ENCODE measurements around the gene PIGX. TPM values are rescaled to one million over a fixed set of nuclear protein-coding genes. Genes with fewer than 3 reads are reported as not detected.

The PIGX gene
- total and polyA plus RNA-seq, 2 donors, result 13.4 to 28.1 TPM

DNA sequence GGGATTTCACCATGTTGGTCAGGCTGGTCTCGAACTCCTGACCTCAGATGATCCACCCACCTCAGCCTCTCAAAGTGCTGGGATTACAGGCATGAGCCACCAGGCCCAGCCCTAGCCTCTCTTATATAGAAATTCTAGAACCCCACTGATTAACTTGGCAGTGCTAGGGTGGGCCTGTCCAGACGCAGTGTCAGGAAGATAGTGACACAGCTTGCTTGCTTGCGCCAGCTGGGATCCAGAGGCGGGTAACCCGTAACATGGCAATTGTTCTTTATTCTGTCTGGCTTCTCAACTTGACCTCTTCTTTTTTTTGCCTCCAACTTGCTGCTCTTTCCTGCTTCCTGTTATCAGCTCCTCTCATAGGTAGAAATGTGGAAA is 16.3 kb upstream of the PIGX start:
- H3K4me3 ChIP-seq (ENCODE audit: low read length in 2 of 2), result no peak overlapping the region
- no peaks in the 10 kb centered on the region for H3K36me3 ChIP-seq (ENCODE audit: control insufficient read depth in 2 of 2, insufficient read depth in 2 of 2, low read length in 1 of 2)
- H3K27ac ChIP-seq (ENCODE audit: low read depth in 1 of 2, low read length in 1 of 2), result no peak overlapping the region
- H3K9me3 ChIP-seq (ENCODE audit: control insufficient read depth in 2 of 2, insufficient read depth in 1 of 2, low read length in 1 of 2), result peaks cover 0 to 8% of the 10 kb centered on the region in 2 donors
- WGBS, result 98% methylated on average over 5 of the region's 5 CpGs
- H3K27me3 ChIP-seq (ENCODE audit: control insufficient read depth in 2 of 2, insufficient read depth in 1 of 2, low read length in 1 of 2), result no peaks in the 10 kb centered on the region
- no peak for DNase-seq (ENCODE audit: low read depth in 6 of 9, low spot score in 9 of 9)
- H3K4me1 ChIP-seq (ENCODE audit: control insufficient read depth in 2 of 2, insufficient read depth in 2 of 2, low read length in 2 of 2), result peaks cover 0 to 3% of the 10 kb centered on the region in 2 donors

DNA sequence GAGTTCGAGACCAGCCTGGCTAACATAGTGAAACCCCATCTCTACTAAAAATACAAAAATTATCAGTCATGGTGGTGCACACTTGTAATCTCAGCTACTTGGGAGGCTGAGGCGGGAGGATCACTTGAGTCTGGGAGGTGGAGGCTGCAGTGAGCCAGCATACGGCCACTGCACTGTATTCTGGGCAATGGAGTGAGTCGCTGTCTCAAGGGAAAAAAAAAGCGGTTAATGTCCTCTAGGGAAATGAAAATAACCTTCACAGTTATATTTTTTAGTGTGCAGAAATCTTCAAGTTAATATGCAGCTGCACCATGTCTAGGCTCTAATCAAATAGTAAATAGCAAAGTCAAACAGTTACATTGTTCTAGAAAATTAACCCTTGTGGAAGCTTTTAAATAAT is 14.9 kb upstream of the PIGX start:
- Histone ChIP-seq H3K4me3 (ENCODE audit: low read length in 2 of 2) (no peak overlapping the region), H3K9me3 (ENCODE audit: control insufficient read depth in 2 of 2, insufficient read depth in 1 of 2, low read length in 1 of 2) (peaks cover 0 to 8% of the 10 kb centered on the region in 2 donors), H3K36me3 (ENCODE audit: control insufficient read depth in 2 of 2, insufficient read depth in 2 of 2, low read length in 1 of 2) (no peaks in the 10 kb centered on the region), H3K27me3 (ENCODE audit: control insufficient read depth in 2 of 2, insufficient read depth in 1 of 2, low read length in 1 of 2) (no peaks in the 10 kb centered on the region), H3K4me1 (ENCODE audit: control insufficient read depth in 2 of 2, insufficient read depth in 2 of 2, low read length in 2 of 2) (peaks cover 0 to 3% of the 10 kb centered on the region in 2 donors), H3K27ac (ENCODE audit: low read depth in 1 of 2, low read length in 1 of 2) (no peak overlapping the region)
- WGBS, result 98% methylated on average over 5 of the region's 5 CpGs
- DNase-seq (ENCODE audit: low read depth in 6 of 9, low spot score in 9 of 9), result no peak

DNA sequence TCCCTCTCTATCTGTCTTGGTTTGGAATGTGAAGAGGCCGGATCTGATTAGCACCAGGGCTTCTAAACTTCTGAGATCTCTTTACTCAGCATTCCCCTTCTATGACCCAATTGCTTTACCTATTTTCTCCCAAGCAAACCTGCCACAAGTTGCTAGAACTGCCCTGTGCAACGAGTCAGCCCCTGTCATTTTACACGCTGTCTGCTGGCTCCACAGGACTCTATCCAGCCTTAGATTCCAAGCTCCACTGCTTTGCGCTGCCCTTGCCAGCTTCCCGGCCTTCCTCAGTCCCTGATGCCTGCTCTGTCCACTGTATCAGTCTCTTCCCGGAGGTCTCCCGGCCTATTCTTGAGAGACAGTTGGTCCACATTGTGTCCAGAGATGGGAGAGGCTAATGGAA is 12.4 kb upstream of the PIGX start:
- H3K9me3 ChIP-seq (ENCODE audit: control insufficient read depth in 2 of 2, insufficient read depth in 1 of 2, low read length in 1 of 2), result peaks cover 0 to 8% of the 10 kb centered on the region in 2 donors
- no peak overlapping the region for H3K4me3 ChIP-seq (ENCODE audit: low read length in 2 of 2)
- no peaks in the 10 kb centered on the region for H3K27me3 ChIP-seq (ENCODE audit: control insufficient read depth in 2 of 2, insufficient read depth in 1 of 2, low read length in 1 of 2)
- H3K27ac ChIP-seq (ENCODE audit: low read depth in 1 of 2, low read length in 1 of 2), result no peak overlapping the region
- H3K4me1 ChIP-seq (ENCODE audit: control insufficient read depth in 2 of 2, insufficient read depth in 2 of 2, low read length in 2 of 2), result no peaks in the 10 kb centered on the region
- H3K36me3 ChIP-seq (ENCODE audit: control insufficient read depth in 2 of 2, insufficient read depth in 2 of 2, low read length in 1 of 2), result no peaks in the 10 kb centered on the region
- WGBS, result 97% methylated on average over 7 of the region's 7 CpGs
- no peak for DNase-seq (ENCODE audit: low read depth in 6 of 9, low spot score in 9 of 9)

DNA sequence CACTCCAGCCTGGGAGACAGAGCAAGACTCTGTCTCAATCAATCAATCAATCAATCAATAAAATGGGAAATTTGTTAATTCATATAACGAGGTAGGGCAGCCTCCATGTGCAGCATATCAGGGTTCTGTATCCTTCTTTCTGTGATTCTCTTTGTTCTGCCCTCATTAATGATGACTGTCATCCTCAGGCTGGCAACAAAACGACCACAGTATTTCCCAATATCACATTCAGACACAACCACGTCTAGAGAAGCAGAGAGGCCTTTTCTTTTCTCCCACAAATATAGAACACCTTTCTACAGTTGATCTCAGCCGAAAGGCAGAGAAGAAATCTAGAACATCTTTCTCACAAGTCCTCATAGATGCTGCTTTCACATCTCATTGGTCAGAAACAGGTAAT is 11.4 kb upstream of the PIGX start:
- DNase-seq (ENCODE audit: low read depth in 6 of 9, low spot score in 9 of 9), result no peak
- H3K27ac ChIP-seq (ENCODE audit: low read depth in 1 of 2, low read length in 1 of 2), result no peak overlapping the region
- no peaks in the 10 kb centered on the region for H3K36me3 ChIP-seq (ENCODE audit: control insufficient read depth in 2 of 2, insufficient read depth in 2 of 2, low read length in 1 of 2)
- no peaks in the 10 kb centered on the region for H3K9me3 ChIP-seq (ENCODE audit: control insufficient read depth in 2 of 2, insufficient read depth in 1 of 2, low read length in 1 of 2)
- H3K4me1 ChIP-seq (ENCODE audit: control insufficient read depth in 2 of 2, insufficient read depth in 2 of 2, low read length in 2 of 2), result no peaks in the 10 kb centered on the region
- H3K4me3 ChIP-seq (ENCODE audit: low read length in 2 of 2), result no peak overlapping the region
- WGBS, result 95% methylated on average over 4 of the region's 4 CpGs
- H3K27me3 ChIP-seq (ENCODE audit: control insufficient read depth in 2 of 2, insufficient read depth in 1 of 2, low read length in 1 of 2), result no peaks in the 10 kb centered on the region

DNA sequence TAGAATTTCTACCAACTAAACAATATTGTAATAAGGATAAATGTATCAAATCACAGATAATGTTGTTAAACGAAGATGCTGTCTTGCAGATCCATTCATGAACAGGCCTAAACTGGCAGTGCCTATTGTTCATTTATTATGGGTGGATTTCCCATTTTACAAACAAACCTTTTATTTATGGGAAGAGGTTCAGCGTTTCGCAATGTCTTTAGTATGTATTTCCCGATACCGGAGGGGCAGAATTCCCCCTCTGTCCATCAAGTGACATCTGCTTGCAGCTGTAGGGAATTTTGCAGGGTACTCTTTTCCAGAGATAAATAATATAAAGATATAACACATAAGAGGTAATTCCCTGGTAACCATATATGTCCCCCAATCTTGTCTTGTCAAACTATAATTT is 5.8 kb upstream of the PIGX start:
- H3K27ac ChIP-seq (ENCODE audit: low read depth in 1 of 2, low read length in 1 of 2), result no peak overlapping the region

DNA sequence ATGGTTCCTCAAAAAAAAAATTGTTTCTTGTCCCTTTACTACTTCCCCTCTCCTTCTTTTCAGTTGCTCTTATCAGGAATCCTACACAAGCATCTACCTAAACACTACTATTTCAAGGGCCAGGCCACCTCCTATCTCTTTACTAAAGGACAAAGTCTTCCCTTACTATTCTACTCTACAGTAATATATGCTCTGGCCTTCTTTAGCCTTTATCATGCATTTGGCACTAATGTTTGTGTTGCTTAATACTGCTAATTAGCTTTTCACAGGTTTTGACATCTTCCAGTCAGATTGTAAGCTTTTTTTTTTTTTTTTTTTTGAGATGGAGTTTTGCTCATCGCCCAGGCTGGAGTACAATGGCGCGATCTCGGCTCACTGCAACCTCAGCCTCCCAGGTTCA is 5.4 kb upstream of the PIGX start:
- H3K27me3 ChIP-seq (ENCODE audit: control insufficient read depth in 2 of 2, insufficient read depth in 1 of 2, low read length in 1 of 2), result no peaks in the 10 kb centered on the region
- no peaks in the 10 kb centered on the region for H3K9me3 ChIP-seq (ENCODE audit: control insufficient read depth in 2 of 2, insufficient read depth in 1 of 2, low read length in 1 of 2)
- no peak overlapping the region for H3K4me3 ChIP-seq (ENCODE audit: low read length in 2 of 2)
- peaks cover 5 to 8% of the 10 kb centered on the region in 2 donors for H3K4me1 ChIP-seq (ENCODE audit: control insufficient read depth in 2 of 2, insufficient read depth in 2 of 2, low read length in 2 of 2)
- no peak for DNase-seq (ENCODE audit: low read depth in 6 of 9, low spot score in 9 of 9)
- H3K36me3 ChIP-seq (ENCODE audit: control insufficient read depth in 2 of 2, insufficient read depth in 2 of 2, low read length in 1 of 2), result peaks cover 0 to 5% of the 10 kb centered on the region in 2 donors
- H3K27ac ChIP-seq (ENCODE audit: low read depth in 1 of 2, low read length in 1 of 2), result no peak overlapping the region
- 100% methylated on average over 4 of the region's 4 CpGs for WGBS

More for the DNA sequence above, 5.8 kb upstream of the PIGX start:
- H3K36me3 ChIP-seq (ENCODE audit: control insufficient read depth in 2 of 2, insufficient read depth in 2 of 2, low read length in 1 of 2), result peaks cover 0 to 5% of the 10 kb centered on the region in 2 donors
- no peaks in the 10 kb centered on the region for H3K27me3 ChIP-seq (ENCODE audit: control insufficient read depth in 2 of 2, insufficient read depth in 1 of 2, low read length in 1 of 2)
- no peak for DNase-seq (ENCODE audit: low read depth in 6 of 9, low spot score in 9 of 9)
- H3K4me1 ChIP-seq (ENCODE audit: control insufficient read depth in 2 of 2, insufficient read depth in 2 of 2, low read length in 2 of 2), result peaks cover 2 to 4% of the 10 kb centered on the region in 2 donors
- H3K9me3 ChIP-seq (ENCODE audit: control insufficient read depth in 2 of 2, insufficient read depth in 1 of 2, low read length in 1 of 2), result no peaks in the 10 kb centered on the region
- H3K4me3 ChIP-seq (ENCODE audit: low read length in 2 of 2), result no peak overlapping the region
- WGBS, result 75% methylated on average over 5 of the region's 5 CpGs

DNA sequence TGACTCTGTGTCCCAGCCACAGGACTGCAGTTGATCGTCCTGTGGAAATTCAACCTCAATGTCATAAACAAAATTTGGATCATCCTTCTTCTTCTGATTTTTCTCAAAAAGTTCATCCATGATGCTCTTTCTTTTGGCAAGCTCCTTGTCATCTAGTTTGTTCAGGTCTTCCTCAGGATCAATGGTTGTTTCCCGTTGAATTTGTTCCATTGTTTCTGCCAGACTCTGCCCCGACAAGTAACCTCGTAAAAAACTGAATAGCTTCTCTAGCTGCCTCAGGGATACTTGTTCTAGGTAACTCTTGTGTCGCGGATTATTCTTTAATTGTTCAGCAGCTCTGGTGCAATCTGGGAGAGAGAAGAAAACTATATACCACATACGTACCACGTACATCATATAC is 4.6 kb upstream of the PIGX start:
- H3K4me3 ChIP-seq (ENCODE audit: low read length in 2 of 2), result no peak overlapping the region
- H3K27ac ChIP-seq (ENCODE audit: low read depth in 1 of 2, low read length in 1 of 2), result no peak overlapping the region
- H3K4me1 ChIP-seq (ENCODE audit: control insufficient read depth in 2 of 2, insufficient read depth in 2 of 2, low read length in 2 of 2), result peaks cover 5 to 8% of the 10 kb centered on the region in 2 donors
- no peaks in the 10 kb centered on the region for H3K9me3 ChIP-seq (ENCODE audit: control insufficient read depth in 2 of 2, insufficient read depth in 1 of 2, low read length in 1 of 2)
- peaks cover 0 to 5% of the 10 kb centered on the region in 2 donors for H3K36me3 ChIP-seq (ENCODE audit: control insufficient read depth in 2 of 2, insufficient read depth in 2 of 2, low read length in 1 of 2)
- DNase-seq (ENCODE audit: low read depth in 6 of 9, low spot score in 9 of 9), result no peak
- H3K27me3 ChIP-seq (ENCODE audit: control insufficient read depth in 2 of 2, insufficient read depth in 1 of 2, low read length in 1 of 2), result no peaks in the 10 kb centered on the region
- WGBS, result 96% methylated on average over 8 of the region's 8 CpGs

DNA sequence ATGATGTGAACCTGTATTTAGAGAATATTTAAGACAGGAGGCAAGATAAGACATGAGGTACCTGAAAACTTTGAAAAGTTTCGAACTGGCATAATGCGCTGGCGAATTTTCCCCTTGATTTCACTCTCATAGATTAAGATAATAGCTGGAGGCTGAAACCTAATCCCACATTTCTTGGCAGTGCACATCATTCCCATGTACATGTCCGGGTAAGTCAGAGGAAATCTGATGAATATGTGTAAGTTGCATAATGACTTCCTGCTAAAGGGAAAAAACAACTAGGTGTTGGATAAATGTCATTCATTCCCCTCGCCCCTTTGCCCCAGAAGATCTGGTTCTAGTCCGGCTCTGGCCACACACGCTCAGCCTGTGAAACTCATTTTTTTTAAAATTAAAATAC is 3.7 kb upstream of the PIGX start:
- no peak for DNase-seq (ENCODE audit: low read depth in 6 of 9, low spot score in 9 of 9)
- H3K27ac ChIP-seq (ENCODE audit: low read depth in 1 of 2, low read length in 1 of 2), result no peak overlapping the region

DNA sequence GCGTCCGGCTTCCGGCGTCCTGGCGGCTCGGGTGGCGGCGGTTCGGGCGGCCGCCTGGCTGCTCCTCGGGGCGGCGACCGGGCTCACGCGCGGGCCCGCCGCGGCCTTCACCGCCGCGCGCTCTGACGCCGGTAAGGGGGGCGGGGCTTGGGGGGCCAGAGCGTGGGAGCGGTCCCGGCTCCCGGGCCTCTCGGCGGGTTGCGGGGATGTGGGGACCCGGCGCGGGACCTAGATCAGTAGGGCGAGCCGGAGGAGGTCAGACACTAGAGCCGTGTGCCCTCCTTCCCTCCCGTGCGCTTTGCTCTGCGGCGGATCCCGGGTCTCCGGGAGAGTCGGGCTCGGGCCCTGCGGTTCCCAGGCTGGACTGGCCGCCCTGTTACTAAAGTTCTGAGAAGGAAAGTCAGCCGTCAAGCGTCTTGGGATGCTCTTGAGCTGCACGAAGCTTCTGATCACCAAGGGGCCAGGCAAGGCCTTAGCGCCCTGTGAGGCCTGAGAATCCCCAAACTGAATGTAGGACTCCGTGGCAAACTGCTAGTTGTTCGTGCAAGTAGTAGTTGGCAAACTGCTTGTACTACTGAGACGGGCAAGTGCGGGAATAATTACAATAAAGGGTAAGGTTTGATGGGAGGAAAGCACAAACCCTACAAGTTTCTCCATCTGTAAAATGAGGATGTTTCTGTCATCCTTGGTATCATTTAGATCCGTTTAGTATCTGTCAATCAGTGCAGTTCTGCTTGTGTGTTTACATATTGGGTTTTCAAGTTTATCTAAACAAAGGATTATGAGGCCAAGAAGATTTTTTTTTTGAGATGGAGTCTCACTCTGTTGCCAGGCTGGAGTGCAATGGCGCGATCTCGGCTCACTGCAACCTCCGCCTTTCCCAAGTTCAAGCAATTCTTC is 587 bp downstream of the PIGX start:
- Histone ChIP-seq H3K4me3 (ENCODE audit: low read length in 2 of 2) (peak overlapping the region; percentile 84 to 95), H3K9me3 (ENCODE audit: control insufficient read depth in 2 of 2, insufficient read depth in 1 of 2, low read length in 1 of 2) (no peaks in the 10 kb centered on the region), H3K36me3 (ENCODE audit: control insufficient read depth in 2 of 2, insufficient read depth in 2 of 2, low read length in 1 of 2) (no peaks in the 10 kb centered on the region), H3K27me3 (ENCODE audit: control insufficient read depth in 2 of 2, insufficient read depth in 1 of 2, low read length in 1 of 2) (no peaks in the 10 kb centered on the region), H3K4me1 (ENCODE audit: control insufficient read depth in 2 of 2, insufficient read depth in 2 of 2, low read length in 2 of 2) (peaks cover 5 to 16% of the 10 kb centered on the region in 2 donors), H3K27ac (ENCODE audit: low read depth in 1 of 2, low read length in 1 of 2) (peak overlapping the region; percentile 97 to 98)
- peak in 5 of 9 donors; percentile 15 to 47 (median 34) for DNase-seq (ENCODE audit: low read depth in 6 of 9, low spot score in 9 of 9)
- WGBS, result 7% methylated on average over 64 of the region's 64 CpGs

More for the DNA sequence above, 3.7 kb upstream of the PIGX start:
- Histone ChIP-seq H3K9me3 (ENCODE audit: control insufficient read depth in 2 of 2, insufficient read depth in 1 of 2, low read length in 1 of 2) (no peaks in the 10 kb centered on the region), H3K4me3 (ENCODE audit: low read length in 2 of 2) (no peak overlapping the region), H3K4me1 (ENCODE audit: control insufficient read depth in 2 of 2, insufficient read depth in 2 of 2, low read length in 2 of 2) (peaks cover 5 to 12% of the 10 kb centered on the region in 2 donors), H3K27me3 (ENCODE audit: control insufficient read depth in 2 of 2, insufficient read depth in 1 of 2, low read length in 1 of 2) (no peaks in the 10 kb centered on the region), H3K36me3 (ENCODE audit: control insufficient read depth in 2 of 2, insufficient read depth in 2 of 2, low read length in 1 of 2) (peaks cover 0 to 5% of the 10 kb centered on the region in 2 donors)
- WGBS, result 96% methylated on average over 7 of the region's 7 CpGs
